Measurements from ENCODE around the gene FBXL7.

GRCh38 chr5:15606197-15606596 lies 106.2 kb downstream of the FBXL7 start:
- TF ChIP-seq CTCF (conservative IDR thresholded peaks at IDR 0.05): no peak
- TF ChIP-seq ZFX (IDR thresholded peaks at IDR 0.05): no peak

All from C4-2B (cell line).